ENCODE results near the gene FNDC3B.
"Not testable (repeated sequence)": the region's sequence is repeated elsewhere in the genome, so short reads cannot be mapped to it uniquely, and the experiment has no call there.

FNDC3B gene

DNA sequence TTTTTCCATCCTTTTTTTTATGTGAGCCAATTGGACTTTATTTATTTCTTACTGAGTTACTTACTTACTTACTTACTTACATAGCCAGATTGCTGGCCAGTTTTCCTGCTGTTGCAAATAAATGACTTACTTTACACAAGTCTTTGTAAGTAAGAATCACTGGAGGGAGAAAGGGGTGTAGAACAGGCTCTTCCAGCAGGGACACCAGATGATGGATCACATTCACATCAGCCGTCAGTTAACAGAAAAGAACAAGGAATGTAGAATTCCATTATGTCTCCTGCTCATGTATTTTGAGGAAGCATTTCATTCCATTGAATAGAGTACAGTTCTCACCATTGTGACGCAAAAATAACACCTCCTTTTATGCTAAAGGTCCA, 188.6 kb downstream of the FNDC3B start:
- in situ Hi-C loops (cut with MboI; ENCODE audit: low sequenced_read_pairs): no loop called here

DNA sequence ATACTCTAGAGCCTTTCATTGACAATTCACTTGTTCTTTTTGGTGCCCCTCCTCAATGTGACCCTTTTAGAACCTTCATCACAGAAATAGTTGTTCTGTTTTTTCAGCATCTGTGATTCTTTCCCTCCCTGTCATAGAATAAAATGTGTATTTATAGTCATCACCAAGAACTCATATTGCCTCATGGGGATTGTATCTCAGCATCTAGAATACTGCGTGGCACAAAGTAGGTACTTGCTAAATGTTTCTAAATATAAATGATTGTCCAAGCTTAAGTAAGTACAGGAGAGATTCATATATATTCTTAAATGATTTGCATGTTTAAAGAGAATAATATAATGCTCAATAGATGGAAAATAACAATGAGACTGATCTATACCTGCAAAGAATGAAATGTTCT, 190.1 kb downstream of the FNDC3B start:
- in situ Hi-C loops (cut with MboI; ENCODE audit: low sequenced_read_pairs): no loop called here

DNA sequence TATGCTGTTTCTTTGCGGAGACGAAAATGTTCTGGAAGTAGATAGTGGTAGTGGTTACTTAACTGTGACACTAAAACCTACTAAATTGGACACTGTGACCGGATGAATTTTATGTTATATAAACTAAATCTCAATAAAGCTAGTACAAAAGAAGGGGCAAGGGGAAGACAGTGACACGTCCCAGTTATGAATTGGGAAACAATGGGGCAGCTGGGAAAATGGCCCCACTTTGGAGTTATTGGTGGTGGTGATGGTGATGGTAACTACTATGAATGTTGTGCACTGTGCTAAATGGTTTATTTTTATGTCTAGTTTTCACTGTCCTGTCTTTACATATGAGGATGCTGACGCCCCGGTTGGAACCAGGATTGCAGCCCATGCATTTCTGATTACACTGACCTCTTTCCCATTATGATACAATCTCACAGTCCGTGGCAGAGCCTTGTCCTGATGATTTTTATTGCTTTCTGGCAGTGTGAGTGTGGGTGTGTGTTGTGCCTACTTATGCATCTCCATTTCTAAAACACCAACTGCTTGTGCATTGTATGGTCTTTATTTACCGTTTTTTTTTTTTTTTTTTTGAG, 192.0 kb downstream of the FNDC3B start:
- in situ Hi-C loops (cut with MboI; ENCODE audit: low sequenced_read_pairs): no loop called here

DNA sequence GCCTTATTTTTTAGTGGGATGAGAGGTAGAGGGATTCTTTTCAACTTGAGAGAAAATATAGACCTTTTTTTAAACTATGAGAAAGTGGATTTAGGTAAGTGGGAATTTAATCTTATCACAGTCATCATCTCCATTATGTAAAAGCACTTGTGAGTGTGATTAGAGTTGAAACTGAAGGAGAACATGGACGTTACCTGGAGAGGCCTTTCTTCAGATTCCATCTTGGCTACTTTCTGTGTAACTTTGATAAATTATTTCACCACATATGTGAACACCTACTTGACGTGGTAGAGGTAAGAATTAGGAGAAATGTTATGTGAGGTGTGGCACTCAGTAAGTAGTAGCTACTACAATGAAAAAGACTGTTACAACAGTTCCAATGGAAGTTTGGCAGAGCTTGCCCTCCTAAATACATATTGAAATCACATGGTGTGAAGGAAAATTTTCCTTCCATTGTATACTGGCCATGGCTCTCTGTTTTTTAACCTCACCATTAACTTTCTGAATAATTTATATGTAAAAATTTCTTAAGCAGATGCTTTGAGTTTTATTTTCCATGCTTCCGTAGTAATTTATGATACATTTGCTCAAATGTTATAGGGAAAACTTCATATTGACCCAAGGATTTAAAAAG, 193.3 kb downstream of the FNDC3B start:
- in situ Hi-C loops (cut with MboI; ENCODE audit: low sequenced_read_pairs): no loop called here

DNA sequence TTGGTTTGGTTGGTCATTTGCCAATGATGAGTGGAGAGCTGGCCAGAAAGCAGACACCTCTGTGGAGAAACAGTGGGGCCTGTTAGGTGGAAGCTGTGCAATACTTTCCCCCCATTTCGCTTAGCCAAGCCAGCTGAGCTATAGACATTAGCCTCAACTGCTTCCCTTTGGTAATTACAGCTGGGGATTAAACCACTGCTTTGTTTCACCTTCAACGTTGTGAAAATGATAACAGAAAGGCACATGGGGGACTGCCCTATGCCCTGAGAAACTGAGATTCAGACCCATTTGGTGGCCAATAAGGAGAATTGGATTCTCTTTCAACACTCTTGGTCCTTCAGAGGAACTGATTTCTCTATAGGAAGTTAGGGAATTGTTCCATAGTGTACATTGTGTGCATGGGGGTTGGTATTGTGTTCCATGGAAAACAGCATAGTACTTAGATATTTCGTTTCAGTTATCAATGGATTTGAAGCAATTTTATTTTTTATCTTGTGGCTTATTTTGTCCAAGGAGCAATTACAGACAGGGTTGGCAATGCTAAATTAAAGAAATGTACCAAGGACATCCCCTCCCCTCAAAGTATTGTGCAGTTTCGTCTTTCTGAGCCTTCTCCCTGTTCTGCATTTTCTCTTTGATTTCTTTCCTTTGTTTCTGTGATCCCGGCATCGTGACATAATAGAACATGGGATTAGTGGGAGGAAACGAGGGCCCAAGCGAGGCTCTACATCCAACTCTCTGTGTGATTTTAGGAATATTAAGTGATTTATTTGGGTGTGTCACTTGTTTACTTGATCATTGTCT, 194.3 kb downstream of the FNDC3B start:
- in situ Hi-C loops (cut with MboI; ENCODE audit: low sequenced_read_pairs): no loop called here

DNA sequence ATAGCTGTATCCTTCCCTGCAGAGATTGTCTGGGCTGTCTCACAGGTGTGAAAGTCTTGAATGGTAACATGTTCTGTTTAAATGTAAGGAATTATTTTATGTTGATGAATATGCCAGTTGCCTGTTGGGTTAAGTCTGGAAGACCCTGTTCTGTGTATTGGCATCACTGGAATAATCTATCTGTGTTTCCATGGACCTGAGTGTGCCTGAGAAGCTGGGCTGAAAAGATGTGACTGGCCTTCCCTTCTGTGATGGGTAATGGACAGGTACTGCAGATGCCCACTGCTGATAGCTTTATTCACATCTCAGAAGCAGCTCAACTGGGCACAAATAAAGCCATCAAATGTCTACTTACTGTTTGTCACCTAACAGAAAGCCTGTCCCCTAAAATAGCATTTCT, 196.3 kb downstream of the FNDC3B start:
- in situ Hi-C loops (cut with MboI; ENCODE audit: low sequenced_read_pairs): no loop called here

DNA sequence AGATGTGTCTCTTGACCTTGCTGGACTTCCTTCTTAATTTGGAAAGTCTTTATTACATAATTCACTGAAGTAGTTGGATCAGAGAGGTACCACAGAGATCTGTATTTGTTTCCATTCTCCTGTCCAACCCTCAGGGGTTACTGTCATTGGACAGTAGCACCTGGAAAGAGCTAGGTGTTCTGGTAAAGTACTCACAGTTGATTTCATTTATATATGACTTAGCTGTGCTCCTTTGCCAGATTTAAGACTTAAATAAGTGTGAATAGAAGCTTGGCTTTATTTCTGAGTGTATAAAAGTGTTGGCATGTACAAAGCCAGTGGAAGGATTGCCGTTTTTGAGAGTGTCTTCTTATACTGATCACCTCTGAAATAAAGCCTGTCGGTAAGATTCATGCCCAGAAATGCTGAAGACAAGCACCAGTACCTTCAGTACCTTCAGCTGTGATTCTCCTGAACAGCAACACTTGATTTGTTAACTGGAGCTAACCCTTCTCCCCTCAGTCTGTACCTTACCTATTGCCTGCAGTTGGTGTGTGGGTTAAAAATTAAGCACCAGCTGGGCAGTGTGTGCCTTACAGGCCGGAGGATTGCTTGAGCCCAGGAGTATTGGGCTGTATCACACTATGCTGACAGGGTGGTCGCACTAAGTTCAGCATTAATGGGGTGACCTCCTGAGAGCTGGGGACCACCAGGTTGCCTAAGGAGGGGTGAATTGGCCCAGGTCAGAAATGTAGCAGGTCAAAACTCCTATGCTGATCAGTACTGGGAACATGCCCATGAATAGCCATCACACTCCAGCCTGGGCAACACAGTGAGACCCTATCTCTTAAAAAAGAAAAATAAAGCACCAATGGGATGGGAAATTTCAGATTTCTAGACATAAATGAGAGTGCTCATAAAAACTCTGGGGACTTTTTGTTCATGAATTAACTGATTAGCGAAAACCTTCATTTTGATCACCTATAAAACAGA, 197.7 kb downstream of the FNDC3B start:
- in situ Hi-C loops (cut with MboI; ENCODE audit: low sequenced_read_pairs): no loop called here

GRCh38 chr3:172238188-172238587, 198.8 kb downstream of the FNDC3B start:
- in situ Hi-C loops (cut with MboI; ENCODE audit: low sequenced_read_pairs): no loop called here

DNA sequence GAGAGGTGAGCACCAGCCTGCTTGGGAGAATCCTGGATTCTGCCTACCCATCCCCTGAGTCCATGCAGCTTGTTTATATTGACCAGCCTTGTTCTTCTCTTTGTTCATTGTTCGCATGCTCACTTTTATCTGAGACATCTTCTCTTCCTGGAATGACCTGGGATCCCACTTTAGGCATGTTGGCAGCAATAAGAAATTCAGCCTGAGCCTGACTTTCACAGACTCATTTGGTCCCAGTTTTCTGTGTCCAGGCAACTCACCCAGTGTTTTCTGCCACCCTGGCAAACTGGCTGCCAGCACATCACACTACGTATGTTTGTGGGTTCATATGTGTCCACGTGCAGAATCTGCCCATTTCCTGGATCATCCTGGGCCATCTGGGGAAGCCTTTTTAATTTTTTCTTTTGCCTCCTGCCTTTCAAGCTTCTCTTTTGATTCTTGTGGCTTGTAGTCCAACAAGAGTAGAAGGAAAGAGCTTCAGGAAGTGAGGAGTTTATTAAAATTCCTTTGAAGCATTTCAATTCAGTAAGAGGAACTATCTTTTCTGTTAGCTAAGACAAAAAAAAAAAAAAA, 199.9 kb downstream of the FNDC3B start:
- in situ Hi-C loops (cut with MboI; ENCODE audit: low sequenced_read_pairs): no loop called here

DNA sequence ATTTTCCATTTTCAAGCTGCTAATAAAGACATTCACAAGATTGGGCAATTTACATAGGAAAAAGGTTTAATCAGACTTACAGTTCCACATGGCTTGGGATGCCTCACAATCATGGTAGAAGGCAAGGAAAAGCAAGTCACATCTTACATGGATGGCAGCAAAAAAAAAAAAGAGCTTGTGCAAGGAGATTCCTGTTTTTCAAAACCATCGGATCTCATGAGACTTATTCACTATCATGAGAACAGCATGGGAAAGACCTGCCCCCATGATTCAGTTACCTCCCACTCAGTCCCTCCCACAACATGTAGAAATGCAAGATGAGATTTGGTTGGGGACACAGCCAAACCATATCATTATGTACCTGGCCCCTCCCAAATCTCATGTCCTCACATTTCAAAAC, 202.0 kb downstream of the FNDC3B start:
- in situ Hi-C loops (cut with MboI; ENCODE audit: low sequenced_read_pairs): no loop called here

- in situ Hi-C loops (cut with MboI; ENCODE audit: low sequenced_read_pairs): not testable (repeated sequence)
These were observed 203.1 kb downstream of the FNDC3B start for GRCh38 chr3:172242471-172242870.

- in situ Hi-C loops (cut with MboI; ENCODE audit: low sequenced_read_pairs): not testable (repeated sequence)
These were observed 204.0 kb downstream of the FNDC3B start for GRCh38 chr3:172243376-172243775.

GRCh38 chr3:172244011-172244410, 204.6 kb downstream of the FNDC3B start:
- in situ Hi-C loops (cut with MboI; ENCODE audit: low sequenced_read_pairs): no loop called here

GRCh38 chr3:172245241-172245640, 205.9 kb downstream of the FNDC3B start:
- in situ Hi-C loops (cut with MboI; ENCODE audit: low sequenced_read_pairs): no loop called here

- in situ Hi-C loops (cut with MboI; ENCODE audit: low sequenced_read_pairs): no loop called here
These were observed 206.9 kb downstream of the FNDC3B start for GRCh38 chr3:172246107-172246844.

GRCh38 chr3:172247525-172248274, 208.3 kb downstream of the FNDC3B start:
- in situ Hi-C loops (cut with MboI; ENCODE audit: low sequenced_read_pairs): no loop called here

GRCh38 chr3:172249039-172249438, 209.7 kb downstream of the FNDC3B start:
- in situ Hi-C loops (cut with MboI; ENCODE audit: low sequenced_read_pairs): no loop called here

GRCh38 chr3:172251211-172251610, 211.8 kb downstream of the FNDC3B start:
- in situ Hi-C loops (cut with MboI; ENCODE audit: low sequenced_read_pairs): no loop called here

DNA sequence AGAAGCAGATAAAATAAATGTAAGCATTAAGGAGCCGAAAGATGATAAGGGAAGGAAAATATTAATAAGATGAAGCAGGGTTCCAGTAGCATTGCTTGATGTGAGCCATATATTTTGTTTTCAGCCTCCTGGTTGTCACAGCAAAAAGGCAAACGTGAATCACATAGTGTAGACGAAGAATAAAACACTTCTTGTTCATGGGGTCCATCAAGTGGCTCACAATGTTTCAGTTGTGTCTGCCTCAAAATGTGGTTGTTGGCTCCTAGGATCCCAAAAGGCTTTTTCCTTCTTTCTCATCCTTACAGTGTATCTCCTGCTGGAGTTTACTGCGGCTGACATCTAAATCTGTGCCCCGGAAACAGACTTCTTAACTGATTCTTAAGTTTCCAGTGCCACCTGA, 213.8 kb downstream of the FNDC3B start:
- in situ Hi-C loops (cut with MboI; ENCODE audit: low sequenced_read_pairs): no loop called here
